NCI-H226 (cell line): ENCODE results near the gene WIPI1.

Experiments used
- DNase-seq: peaks from one replicate; pipeline ENCODE4 v3.0.0-alpha.2; 2015

Gene WIPI1

GRCh38 chr17:68460146-68460545 lies 2.9 kb upstream of the WIPI1 start:
- no peak for DNase-seq

- DNase-seq = no peak
These were observed 1.8 kb upstream of the WIPI1 start for GRCh38 chr17:68459037-68459639.

GRCh38 chr17:68458260-68459036 lies 1.2 kb upstream of the WIPI1 start:
- DNase-seq = no peak

GRCh38 chr17:68457539-68458259 lies 403 bp upstream of the WIPI1 start:
- peak; percentile 96 for DNase-seq

GRCh38 chr17:68456339-68457167 lies 743 bp downstream of the WIPI1 start:
- DNase-seq = peak; percentile 42

GRCh38 chr17:68455901-68456338 lies 1.4 kb downstream of the WIPI1 start:
- DNase-seq = peak; percentile 8

GRCh38 chr17:68453991-68454665 lies 3.2 kb downstream of the WIPI1 start:
- DNase-seq = no peak

- DNase-seq = no peak
These were observed 4.5 kb downstream of the WIPI1 start for GRCh38 chr17:68452724-68453290.

GRCh38 chr17:68451670-68452354 lies 5.5 kb downstream of the WIPI1 start:
- no peak for DNase-seq

GRCh38 chr17:68450801-68451200 lies 6.5 kb downstream of the WIPI1 start:
- no peak for DNase-seq

GRCh38 chr17:68450391-68450790 lies 6.9 kb downstream of the WIPI1 start:
- DNase-seq = no peak

GRCh38 chr17:68449021-68449739 lies 8.1 kb downstream of the WIPI1 start:
- DNase-seq = no peak

GRCh38 chr17:68446626-68447041 lies 10.7 kb downstream of the WIPI1 start:
- no peak for DNase-seq

- no peak for DNase-seq
These were observed 11.6 kb downstream of the WIPI1 start for GRCh38 chr17:68445671-68446070.

GRCh38 chr17:68443972-68444464 lies 13.3 kb downstream of the WIPI1 start:
- DNase-seq = no peak

GRCh38 chr17:68441070-68441770 lies 16.1 kb downstream of the WIPI1 start:
- no peak for DNase-seq

GRCh38 chr17:68440526-68440925 lies 16.8 kb downstream of the WIPI1 start:
- DNase-seq = no peak

GRCh38 chr17:68439656-68440290 lies 17.5 kb downstream of the WIPI1 start:
- DNase-seq = no peak
